ENCODE results near the gene NALCN.

Gene NALCN

DNA sequence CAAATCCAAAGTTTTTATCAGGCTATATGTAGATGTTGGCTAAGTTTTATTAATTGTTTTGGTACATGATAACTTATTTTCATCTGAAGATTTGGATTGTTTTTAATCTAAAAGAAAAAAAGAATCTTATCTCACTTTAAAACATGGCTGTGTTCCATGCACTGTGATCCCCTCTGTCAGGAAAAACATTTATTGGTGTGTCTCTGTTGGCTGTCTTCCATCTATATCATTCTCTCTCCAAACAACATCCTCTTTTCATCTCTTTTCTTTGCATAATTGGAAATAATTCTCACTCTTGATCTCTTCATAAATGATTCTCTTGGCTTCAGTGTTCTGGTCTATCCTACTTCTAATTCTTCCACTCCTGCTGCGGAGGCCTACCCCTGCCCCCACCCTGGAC lies 4.2 kb downstream of the NALCN start:
- no peak for DNase-seq

DNA sequence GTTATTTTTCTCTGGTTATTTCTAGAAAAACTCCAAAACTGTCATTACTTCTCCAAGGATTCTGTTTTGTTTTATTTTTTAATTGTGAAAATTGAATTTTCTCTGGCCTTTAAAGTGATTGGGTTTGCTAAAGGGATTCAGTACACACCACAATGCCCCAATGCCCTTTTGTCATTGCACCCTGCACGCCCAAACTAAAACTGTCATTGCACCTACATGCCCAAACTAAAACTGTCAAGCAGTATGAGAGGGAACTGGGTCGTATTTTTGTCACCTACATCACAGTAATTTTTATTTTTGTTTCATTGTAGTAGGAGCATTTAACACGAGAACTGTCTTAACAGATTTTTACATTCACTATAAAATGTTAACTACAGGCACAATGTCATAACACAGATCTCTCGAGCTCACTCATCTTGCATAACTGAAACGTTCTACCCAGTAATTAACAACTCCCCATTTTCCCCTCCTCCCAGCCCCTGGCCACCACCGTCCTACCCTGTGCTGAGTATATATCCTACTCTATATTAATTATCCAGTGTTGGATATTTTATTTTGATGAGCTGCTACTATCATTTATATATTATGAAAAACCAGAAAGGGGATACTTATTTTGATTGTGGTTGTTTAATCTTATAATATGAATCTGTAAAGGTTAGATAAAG lies 7.2 kb downstream of the NALCN start:
- DNase-seq, result no peak

DNA sequence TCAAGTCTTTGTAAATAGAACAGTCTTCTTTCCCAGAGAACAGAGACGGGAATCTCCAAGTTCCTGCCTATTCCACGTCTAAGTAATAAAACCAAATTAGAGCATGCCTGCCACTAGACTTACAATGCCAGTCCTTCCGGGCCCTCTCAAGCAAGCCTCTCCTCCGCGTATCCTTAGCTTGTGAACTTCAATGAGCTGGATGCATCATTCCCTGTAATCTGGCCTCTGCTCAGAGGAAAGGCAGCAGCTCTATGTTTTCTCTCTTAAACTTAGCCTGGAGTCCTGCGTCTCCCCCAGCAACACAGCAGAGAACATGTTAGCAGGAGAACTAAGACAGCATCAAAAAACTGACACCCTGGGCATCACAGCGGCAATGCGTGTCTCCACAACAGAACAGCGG lies 8.2 kb downstream of the NALCN start:
- DNase-seq, result no peak

DNA sequence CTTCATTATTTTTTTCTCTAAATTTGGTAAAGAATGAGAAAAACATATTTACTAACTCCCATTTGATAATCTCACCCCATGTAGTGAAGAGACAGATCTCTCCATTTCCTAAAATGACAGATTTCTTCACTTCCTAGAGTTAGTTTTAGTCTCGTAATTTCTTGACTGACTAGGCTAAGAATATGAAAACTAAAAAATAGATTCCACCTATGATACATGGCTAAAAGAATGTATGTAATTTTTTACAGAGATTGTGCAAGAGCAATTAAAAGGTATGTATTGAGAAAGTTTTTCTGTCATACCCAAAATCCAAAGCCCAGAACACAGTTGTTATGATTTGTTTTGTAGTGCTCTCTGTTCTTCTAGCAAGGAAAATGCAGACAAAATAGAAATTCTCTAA lies 9.5 kb downstream of the NALCN start:
- DNase-seq, result no peak

DNA sequence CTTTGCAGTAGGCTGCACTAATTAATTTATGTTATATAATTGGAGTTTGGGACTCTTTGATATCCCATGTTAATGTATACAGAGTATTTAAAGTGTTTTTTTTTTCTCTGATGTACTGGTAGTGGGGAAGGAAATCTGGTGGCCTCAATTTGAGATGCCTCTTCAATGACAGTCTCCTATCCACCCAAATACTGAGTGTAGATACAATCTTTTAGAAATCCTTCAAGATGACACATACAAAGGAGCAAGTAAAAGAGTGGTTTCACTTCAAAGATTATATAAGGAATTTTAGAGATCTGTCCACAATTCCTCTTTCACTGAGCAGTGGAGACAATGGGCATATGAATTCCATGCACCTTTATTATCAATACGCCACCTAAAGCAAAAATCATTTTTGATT lies 15.1 kb downstream of the NALCN start:
- DNase-seq, result no peak

DNA sequence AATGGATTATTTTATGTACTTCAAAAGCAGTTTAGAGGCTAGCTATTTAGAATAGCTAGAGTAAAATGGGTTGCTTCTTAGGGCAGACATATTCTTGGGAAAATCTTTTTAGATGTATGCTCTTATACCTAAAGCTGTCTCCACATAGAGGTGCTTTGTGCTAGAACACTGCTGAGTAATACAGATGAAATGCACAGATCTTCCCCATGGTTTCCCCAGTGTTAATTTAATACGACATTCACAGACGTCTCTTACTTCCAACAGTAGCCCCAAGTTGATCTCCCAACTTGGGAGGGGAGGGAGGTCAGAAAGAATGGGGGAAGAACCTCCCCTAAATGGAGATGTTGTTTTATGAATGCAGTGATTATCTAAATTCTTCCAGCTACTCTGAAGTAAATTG lies 16.9 kb downstream of the NALCN start:
- no peak for DNase-seq

DNA sequence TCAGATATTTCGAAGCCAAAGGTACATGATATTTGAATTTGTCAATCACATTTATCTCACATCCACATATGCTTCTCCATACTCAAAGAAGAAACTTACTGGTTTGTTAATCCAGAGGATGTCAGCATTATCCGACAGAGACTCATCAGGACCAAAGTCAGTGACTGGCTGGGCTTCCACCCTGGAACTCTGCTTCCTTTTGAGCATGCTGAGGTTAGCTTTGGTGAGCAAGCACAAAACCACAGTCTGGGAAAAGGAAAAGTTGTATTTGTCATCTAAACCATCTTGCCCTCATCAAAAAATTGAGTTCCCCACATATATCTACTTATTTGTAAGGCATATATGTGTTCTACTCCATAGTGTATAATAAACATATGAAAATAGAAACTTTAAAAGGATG lies 17.4 kb downstream of the NALCN start:
- DNase-seq, result no peak

DNA sequence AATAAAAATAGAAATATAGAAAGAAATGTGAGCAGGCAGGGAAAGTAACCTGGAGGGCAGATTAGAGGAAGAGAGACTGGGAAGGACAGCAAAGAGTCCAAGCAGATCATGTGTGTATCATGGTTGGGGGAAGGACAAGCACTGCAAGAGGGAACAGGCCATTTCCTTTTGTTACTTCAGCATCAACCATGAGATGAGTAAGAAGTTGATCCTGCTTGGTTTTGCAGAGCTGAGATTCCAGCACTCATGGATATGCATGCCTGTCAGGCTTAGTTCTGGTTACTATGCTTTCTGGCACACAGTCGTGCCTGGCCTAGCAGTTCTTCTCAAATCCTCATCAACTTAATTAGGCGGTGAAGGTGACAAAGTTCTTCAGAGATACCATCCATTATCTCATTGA lies 18.1 kb downstream of the NALCN start:
- no peak for DNase-seq

DNA sequence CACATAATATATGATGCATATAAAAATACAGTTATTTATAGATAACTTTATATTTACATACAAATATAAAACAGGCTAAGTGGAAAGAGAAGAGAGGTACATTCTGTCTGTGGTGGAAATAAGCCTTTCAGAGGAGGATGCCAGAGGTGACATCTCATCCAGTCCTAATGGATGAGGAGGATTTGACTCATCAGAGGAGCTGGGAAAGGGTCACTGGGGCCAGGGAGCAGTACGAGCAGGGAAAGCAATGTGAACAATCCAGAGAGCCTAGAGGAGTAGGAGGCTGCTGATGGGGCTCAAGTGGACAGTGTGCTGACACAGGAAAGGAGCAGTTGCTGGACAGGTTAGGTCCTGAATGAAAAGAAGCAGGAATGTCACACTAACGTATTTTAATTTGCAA lies 18.6 kb downstream of the NALCN start:
- DNase-seq, result no peak

DNA sequence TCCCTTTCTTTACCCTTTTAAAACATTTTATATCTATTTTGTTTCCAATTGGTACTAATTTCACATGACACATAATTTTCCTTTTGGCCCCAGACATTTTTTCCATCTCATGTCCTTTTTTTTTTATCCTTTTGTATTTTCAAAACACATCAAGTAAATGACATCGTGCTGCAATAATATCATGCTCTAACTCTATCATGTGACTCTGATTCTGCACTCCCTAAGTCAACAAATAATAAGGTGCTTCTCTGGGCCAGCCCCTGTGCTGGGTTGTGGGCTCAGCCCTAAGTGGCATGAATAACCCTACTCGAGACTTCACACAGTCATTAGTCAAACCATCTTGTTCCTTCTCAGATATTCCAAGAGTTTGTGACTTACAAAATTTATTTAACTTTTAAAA lies 21.7 kb downstream of the NALCN start:
- DNase-seq, result no peak

DNA sequence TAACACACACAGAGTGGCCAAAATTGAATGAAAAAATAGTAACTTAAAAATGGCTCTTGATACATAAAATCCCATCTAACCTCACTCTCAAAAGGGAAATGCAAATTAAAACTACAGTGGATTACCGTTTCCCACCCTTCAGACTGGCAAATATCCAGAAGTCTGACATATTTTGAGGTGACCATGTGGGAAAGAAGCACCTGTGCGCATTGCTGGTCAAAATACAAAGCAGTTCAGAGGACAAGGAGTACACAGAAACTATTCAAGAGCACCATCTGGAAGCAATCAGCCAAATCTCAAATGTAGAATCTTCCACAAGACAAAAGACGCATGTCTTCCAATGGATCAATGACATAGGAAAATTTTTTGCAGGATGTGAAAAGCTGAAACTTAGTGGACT lies 23.2 kb downstream of the NALCN start:
- no peak for DNase-seq

DNA sequence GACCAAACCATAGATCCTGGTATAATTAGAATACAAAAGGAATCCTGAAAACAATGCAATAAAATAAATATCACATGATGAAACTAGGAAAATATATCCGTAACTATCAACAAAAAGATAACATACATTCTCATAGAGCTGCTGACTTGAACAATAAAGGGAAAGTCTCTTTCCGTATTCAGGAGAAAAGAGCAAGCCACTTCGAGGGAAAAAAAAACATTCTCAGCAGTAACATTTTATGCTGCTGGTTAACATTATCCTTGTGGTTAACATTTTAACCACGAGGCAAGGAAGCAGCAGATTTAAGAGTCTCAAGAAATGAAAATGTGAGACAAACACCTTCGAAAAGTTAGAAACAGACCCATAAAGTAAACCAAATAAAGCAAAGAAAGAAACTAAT lies 25.8 kb downstream of the NALCN start:
- DNase-seq, result no peak

DNA sequence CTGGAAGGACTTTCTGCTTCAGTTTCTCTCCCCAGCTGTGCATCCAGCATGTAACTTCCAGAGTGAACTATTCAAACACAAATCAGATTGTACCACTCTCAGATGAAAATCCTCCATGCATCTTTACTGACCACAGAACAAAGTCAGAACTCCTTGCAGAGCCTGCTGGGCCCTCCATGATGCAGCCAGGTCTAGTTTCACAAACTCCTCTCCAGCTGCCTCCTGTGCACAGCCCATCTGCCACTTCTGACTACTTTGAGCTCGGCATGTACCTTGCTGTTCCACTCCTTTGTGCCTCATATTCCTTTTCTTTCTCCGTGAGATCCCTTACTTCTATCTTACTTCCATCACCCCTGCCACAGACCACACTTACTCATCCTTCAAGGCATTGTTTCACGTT lies 31.4 kb downstream of the NALCN start:
- no peak for DNase-seq

DNA sequence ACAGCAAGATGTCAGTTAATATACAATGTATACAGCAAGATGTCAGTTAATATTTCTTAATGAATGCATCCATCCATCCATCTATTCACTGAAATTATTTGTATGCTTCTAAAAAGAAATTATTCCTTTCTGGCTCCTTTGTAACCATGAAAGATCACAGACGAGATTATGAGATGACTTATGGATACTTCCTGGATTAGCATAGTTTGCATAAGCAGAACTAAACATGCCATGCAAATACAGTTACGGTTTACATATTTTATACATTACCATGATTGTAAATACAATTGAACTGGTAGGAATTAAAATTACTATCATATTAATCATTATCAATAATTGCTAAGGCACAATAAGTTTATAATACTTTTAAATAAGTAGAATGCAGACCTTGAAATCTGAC lies 32.7 kb downstream of the NALCN start:
- DNase-seq, result no peak

DNA sequence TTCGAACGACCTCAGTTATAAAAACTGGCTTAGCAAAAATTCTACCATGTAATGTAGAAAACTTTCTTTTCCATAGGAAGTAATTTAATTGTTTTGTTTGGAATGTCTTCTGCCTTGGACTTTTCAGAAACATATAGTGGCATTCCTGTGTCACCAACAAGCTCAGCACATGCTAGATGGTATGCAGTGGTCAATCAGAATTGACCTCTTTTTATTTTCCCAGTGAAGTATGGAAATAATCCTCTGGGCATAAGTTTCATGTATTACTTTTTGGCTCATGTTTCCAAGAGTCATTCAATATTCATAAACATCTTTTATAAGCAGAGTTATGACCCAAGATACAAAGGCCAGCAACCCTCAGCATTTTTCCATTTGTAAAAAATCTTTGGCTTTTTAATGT lies 33.6 kb downstream of the NALCN start:
- DNase-seq, result no peak

DNA sequence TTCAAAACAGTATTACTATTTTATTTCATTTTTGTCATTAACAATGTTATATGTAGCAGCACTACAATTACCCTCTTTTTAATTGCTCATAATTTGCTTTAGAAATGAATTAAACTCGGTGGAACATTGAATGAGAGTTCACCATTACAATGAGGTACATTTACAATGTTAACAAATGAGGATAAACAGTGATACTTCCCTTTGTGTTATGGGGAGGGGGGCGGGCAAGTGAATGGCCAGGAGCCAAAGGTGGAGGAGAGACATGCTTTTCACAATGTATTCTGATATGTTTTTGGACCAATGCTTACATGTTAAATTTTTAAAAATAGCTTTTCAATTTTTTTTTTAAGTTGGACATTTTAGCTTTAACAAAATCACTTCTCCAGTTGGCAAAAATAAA lies 34.2 kb downstream of the NALCN start:
- no peak for DNase-seq

DNA sequence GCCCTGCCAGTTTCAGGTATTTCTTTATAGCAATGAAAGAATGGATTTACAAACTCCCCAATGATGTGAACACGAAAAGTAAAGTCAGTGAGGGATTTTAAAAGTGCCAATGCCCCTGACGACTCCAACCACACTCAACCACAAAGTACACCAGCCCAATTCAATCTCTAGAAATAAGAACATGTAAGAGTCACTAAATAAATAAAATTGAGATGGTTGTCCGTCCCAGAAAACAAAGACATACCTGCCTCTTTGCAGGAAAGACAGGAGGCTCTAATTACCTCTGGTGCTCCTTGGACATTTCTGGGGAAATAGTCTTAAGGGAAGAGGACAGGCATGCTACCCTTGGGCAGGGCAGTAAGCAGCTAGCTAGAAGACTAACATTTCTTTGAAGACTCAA lies 55.8 kb downstream of the NALCN start:
- no peak for DNase-seq

DNA sequence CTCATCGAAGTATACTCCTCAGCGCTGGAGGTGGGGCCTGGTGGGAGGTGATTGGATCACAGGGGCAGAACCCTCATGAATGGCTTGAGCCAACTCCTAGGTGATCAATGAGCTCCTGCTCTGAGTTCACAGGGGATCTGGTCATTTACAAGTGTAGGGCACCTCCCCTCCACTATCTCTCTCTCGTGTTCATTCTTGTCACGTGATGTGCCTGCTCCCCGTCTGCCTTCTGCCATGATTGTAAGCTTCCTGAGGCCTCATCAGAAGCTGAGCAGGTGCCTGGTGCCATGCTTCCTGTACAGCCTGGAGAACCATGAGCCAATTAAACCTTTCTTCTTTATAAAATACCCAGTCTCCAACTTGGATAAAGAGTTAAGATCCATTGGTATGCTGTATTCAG lies 61.4 kb downstream of the NALCN start:
- DNase-seq, result no peak

DNA sequence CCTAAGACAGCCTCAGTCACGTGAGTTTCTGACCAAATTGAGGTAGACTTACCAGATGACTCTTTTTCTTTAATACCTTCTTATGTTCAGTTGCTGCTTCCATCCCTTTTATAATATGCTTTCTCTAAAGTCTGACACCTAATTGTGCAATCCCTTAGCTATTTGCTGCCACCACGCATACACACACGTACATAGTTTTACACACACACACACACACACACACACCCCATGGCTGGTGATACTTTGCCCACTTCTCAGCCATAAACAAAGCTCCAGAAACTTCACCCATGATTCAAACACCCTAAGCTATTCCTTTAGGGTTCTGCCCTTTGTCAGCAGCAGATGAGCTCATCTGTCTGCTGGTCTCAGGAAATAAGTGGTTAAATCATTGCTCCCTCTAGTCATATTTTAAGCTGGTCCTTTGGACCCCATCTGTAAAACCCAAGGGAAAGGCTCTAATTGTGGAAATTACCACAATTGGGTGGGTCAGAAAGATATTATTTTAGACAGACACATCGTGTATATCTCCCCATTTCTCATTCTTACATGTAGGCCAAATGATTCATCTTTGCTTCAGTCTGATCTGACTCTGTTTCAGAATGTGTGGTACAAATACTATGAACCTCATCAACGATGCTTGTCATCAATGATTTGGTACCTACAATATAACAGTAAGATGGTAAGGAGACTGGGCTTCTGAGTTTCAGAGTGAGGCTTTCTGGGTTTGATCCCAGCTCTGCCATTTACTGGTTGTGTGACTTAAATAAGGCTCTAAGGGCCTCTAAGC lies 69.2 kb downstream of the NALCN start:
- DNase-seq, result no peak

DNA sequence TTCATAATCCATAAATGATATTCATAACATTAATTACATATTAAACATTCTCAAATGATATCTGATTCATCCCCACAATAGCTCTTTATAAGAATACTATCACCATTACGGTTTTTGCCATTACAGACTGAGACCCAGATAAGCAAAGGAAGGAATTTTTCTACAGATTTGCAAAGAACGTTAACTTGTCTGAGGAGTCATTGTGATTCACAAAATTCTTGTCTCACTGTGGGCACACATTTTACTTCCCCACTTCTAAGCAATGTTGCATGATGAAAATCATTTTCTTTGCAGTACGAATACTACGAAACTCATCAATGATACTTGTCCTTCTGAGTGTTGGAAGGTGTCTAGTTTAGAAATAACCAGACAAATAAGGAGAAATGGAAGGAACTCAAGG lies 70.1 kb downstream of the NALCN start:
- no peak for DNase-seq

DNA sequence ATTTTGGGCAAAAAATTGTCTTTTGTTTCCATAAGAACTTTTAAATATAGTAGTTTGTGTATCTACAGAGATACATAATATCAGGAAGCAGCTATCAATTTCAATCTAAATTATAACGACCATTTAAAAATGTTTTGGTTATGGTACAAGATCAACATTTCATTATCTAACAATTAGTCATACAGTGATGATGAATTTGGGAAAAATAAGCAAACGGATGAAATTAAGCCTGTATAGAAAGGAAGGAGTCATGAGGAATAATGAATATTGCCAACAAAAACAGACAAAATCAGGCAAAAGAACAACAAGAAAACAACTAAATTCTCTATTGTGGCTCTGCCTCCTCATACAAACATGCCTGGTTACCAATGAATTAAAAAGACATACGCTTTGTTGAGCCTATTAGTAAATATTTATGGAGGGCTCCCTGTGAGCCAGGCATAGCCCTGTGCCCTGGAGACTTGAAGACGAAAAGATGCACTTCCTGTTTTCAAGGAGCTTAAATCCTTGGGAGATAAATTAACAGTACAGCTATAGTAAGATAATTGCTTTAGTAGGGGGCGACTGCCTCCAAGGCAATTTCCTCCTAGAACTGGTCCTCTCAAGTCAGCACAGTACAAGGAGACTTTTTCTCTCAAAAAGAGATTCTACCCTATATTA lies 73.0 kb downstream of the NALCN start:
- DNase-seq, result no peak

DNA sequence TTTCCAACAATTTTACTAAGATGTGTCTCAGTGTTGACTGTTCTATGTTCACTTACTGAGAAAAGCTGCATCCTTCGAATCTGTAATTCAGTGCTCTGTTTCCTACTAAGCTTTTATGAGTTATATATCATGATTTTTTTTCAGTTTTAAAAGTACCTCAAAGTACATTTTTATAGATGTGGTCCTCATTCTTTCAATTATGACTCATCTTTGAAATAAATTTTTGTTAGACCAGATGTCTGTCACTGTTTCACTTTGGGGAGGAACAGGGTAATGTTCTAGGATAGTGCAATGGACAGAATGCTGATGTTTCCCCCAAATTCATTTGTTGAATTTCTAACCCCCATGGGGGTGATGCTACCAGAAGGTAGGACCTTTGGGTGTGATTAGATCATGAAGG lies 74.8 kb downstream of the NALCN start:
- DNase-seq, result no peak

DNA sequence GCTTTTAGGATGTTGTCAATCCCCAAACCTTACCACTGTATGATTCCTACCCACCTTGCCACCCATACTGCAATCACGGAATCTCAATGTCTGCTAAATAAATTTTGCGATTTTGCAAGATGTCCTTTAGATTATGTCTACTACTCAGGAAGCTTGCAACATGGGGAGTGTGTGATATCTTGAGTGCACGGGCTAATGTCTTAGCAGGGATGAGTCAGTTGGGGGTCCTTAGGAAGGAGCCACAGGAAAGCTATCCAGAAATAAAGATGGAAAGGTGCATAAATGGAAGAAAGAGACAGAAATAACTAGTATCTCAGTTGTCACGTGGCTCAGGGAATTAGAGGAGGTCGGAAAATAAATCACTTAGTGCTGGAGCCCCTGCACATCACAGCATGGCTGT lies 77.1 kb downstream of the NALCN start:
- DNase-seq, result no peak

DNA sequence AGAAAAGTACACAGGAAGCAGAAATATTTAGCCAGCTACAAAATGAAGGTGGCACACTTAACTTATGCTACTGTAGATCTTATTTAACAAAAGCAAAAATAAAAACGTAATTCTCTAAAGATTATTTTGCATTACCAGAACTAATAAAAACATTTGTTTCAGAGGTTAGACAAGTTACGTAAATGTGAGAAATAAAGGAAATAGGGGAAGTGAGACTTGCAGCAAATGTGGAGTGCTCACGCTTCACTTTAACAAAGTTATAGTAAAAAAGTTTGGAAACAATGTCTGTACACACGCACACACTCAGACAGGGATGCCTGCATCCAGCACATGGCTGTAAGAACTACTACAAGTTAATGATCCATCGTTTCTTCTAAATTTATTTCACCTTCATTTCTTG lies 83.7 kb downstream of the NALCN start:
- no peak for DNase-seq

DNA sequence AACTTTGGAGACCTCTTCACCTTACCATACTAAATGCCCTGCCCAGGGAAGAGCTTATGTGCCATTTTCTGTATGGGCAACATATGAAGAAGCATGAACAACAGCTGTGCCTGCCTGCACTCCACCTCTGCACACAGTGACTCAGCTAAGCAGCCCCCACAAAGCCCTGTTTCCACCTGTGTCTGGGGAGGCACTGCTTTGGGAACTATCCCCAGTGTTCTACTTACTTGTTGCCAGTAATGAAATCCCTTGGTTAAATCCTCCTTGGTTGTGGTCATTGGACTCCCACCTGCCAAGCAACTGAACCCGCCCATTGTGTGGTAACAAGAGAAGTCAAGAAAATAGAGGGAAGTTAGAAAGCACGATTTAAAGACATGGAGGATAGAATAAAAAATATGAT lies 84.6 kb downstream of the NALCN start:
- no peak for DNase-seq

All from bone marrow (tissue), 2 donors.